Hepatic stellate cell (primary cell): ENCODE data around the gene MEX3A.

Source experiments
- DNase-seq: peaks from one replicate; pipeline ENCODE4 v3.0.0; 2011; ENCODE audit warnings: low spot score

MEX3A gene

DNA sequence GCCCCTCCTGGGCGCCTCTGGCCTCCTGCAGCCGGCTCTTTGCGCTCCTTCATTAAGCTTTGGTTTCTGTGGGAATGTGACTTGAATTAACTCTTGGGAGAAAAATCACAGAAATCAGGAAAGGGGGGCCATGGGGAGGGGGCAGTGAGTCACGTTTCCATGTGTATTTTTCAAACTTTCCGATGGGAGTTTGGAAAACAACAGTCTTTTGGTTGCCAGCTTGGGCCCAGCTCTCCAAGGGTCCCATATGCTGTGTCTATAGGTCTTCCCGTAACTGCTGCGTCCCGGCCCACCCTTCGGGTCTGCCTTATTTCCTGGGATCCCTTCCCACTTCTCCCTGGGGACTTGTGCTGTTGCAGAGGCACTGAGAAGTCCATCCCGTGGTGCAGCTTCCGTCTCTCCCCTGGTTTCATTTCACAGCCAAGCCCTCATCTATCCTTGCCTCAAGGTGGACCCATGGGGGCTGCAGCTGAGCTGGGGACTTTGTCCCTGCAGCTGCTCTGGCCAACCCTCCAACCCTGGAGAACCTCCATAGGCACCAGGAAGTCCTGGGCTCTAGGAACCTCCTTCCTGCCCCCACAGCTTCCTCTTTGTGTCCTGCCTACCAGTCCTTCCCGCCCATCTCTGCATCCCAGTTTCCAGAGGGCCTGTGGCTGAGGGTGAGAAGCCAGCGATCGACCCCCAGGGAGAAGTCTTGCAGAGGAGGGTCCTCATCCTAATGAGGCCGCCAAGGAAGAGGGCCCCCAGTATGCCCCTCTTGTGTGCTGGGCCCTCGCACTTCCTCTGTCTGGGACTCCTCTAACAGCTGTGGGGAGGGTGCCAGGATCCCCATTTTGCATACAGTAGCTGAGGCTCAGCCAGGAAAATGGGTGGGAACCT lies 20.6 kb upstream of the MEX3A start:
- DNase-seq, result peak; percentile 63

- no peak for DNase-seq
Measured at GRCh38 chr1:156101880-156102279, 19.6 kb upstream of the MEX3A start.

- DNase-seq, result no peak
Measured at GRCh38 chr1:156100205-156100995, 18.1 kb upstream of the MEX3A start.

GRCh38 chr1:156099282-156099681 lies 17.0 kb upstream of the MEX3A start:
- DNase-seq, result no peak

DNA sequence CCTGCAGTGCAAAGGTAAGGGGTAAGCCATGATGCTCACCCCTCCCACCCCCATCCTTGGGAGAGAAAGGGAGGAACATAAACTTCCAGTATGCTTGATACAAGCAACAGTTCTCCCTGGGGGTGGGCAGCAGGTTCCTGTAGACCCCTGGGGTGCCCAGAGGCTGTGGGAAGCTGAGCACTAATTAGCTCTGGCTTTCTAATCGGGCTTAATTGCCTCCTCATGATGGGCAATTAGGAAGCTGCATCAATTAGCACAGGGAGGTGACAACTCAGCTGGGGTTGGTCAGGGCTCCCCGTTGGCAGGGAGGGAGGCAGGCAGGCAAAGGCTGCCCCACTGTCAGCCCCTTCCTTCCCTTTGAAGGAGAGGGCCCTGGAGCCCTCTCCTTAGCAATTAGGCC lies 16.5 kb upstream of the MEX3A start:
- no peak for DNase-seq

- no peak for DNase-seq
Measured at GRCh38 chr1:156097499-156098178, 15.4 kb upstream of the MEX3A start.

GRCh38 chr1:156096640-156097391 lies 14.6 kb upstream of the MEX3A start:
- DNase-seq, result peak; percentile 90

GRCh38 chr1:156095906-156096508 lies 13.7 kb upstream of the MEX3A start:
- DNase-seq, result no peak

DNA sequence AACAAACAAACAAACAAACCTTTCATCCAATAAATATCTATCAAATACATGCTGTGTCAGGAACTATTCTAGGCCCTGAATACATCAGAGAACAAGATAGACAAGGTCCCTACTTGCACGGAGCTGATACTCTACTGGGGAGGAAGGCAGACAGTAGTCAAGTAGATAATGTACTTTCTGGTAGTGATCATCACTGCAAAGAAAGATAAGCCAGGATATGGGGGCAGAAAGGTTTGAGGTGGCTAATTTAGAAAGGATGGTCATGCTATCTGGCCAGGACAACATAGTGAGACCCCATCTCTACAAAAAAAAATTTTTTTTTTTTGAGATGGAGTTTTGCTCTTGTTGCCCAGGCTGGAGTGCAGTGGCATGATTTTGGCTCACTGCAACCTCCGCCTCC lies 9.3 kb upstream of the MEX3A start:
- DNase-seq, result no peak

- peak; percentile 74 for DNase-seq
Measured at GRCh38 chr1:156090840-156091188, 8.5 kb upstream of the MEX3A start.

DNA sequence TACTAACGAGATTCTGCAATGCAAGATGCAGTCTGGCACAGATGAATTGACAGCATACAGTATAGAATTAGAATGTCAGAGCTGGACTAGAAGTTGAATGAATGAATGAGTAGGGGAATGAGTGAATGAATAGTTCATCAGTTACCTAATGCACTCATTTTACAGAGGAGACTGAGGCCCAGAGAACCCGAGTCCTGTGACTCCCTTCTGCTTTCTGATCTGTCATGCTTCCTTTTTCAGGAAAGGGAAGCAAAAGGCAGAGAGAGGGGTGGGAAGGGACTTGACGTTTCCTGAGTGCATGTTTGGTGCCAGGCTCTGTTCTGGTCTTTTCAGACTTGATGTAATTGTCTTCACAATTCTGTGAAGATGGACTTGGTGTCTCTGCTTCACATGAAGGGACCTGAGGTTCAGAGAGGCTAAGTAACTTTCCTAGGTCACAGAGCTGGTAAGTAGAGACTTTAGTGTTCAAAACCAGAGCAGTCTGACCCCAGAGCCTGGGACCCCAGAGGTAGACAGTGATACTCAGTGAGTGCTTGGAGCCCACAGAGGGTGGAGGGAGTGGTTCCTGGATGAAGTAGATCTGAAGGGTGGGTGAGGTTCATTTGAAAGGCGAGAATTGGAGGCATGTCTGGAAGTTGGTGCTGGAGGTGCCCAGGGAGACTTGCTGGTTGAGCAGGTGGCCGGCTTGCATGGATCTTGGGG lies 8.0 kb upstream of the MEX3A start:
- DNase-seq, result no peak

DNA sequence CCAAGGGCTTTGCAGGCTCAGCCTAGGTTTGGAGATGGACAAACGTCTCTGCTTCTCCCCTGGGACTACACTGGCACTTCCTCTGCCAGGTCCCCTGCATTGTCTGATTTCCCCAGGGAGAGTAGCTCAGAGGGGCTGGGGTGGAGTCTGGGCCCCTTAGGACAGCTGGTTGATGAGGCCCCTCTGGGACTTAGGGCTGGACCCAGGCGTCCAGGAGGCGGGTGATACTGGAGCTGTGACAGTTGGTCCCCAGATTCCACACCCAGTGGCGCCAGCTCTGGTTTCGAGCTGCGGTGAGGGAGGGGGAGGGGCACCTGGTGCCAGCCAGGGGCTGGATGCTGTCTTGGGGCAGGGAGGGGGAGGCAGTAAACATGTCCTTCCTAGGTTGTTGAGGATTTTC lies 7.4 kb upstream of the MEX3A start:
- no peak for DNase-seq

DNA sequence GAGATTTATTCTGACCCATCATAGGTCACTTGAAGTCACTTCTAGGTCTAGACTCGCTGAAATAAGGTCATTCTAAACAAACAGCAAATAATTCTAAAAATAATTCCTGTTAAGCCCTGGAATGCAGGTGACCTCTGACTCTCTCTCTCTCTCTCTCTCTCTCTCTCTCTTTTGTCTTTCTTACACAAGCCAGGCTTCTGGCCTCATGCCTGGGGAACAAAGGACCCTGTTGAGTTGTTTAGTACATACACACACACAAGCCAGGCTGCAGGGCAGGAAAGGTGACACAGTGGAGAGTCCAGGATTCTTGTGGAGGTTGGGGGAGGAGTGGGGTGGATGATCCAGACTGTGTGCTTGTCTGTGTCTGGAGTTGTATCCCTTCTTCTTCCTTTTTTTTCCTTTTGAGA lies 4.0 kb upstream of the MEX3A start:
- no peak for DNase-seq

DNA sequence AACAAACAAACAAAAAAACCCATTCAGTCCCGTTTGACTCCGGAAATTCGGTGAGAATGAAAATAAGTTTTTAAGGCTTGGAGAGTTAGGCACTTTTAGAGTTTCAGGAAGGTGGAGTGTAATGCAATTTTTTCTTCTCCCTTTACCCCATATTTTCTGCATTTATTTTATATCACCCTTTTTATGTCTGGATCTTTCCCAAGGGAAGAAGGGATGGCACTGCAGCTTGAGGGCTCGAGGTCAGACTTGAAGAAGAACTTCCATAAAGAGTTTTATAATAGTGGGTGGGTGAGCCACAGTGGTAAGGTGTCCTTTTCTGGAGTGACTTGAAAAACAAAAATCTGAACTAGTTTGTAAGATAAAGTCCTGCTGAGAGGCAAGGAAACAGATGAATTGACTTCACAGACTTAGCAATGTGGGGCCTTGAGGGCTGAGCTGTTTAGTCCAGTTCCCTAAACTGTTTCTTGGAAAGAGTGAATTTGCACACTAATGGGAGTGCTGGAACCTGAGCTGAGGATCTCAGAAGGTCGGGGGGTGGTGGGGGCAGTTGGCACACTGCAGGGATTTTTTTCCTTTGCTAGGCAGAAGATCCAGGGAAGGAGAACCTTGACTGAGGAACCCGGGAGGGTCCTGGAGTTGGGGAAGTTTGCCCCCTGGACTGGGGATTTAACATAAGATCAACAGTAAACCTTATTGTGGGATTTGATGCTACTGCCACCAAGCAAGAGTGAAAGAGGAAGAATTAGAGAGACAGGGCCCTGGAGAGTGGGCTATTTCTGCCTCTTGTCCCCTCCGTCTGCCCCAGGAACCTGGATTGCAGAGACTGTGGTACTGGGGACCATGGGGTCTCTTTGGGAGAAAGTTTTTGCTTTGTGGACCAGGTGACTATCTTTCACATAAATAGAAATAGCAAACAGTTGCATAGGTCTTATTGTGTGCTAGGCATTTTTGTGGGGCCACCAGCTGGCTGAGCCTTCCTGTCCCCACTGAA lies 1.8 kb upstream of the MEX3A start:
- DNase-seq, result no peak

DNA sequence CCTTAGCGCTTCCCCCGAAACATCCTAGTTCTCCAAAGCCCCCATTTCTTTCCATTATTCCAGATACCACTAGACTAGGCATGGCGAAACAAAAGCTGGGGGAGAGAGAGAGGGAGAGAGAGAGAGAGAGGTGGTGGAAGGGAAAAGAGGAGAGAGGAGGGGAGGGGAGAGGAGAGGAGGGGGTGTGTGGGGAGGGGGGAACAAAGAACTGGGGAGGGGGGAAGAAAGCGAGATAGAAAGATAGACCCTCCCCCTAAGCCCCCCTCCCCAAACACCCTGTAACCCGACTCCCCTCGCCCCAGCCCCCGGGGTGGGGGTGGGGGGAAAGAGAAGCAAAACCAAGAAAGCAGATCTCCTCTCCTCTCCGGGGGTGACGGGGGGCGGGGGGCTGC lies 352 bp downstream of the MEX3A start:
- no peak for DNase-seq

GRCh38 chr1:156081180-156081916 lies 917 bp downstream of the MEX3A start:
- no peak for DNase-seq

GRCh38 chr1:156080863-156081179 lies 1.4 kb downstream of the MEX3A start:
- no peak for DNase-seq

DNA sequence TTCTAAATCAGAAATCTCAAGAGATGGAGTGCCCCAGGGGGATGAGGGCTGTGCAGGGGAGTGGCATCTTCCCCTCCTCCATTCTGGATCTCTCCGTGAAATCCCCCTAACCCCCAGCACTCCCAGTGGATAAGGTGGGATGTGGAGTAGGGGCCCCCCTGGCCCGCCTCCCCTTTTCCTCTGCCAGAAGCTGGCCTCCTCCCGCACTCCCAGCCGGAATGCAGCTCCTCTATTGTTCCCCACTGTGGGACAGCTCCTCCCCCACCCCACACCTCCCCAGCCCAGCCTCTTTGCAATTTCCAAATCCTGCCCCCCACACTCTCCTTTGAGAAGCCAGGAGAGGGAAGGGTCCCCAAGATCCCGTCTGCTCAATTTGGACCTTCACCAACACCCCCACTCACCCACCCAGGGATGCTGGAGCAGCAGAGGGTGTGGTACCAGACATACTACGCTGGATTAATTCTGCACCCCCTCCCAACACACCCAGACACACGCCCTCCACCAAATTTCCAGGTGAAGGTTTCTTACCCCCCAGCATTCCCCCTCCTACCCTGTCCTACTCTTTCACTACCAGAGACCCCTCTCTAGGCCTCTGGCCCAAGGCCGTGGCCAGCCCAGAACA lies 1.9 kb downstream of the MEX3A start:
- DNase-seq, result no peak

DNA sequence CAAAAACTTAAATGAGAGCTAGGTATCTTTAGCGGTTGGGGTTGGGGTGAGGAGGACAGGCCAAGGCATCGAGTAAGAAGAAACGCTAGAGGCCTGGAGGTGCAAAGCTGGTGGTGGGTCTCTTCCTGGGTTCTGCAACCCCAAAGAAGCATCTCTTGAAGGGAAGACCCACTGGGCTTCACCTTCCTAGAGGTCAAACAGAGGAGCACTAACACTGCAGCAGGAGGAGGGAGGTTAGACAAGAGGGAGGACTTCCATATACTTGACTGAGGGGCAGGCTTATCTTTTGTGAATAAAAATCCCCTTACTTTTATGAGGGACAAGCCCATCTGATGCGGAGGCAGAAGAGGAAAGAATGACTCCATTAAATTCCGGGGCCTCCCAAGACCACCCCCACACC lies 2.5 kb downstream of the MEX3A start:
- no peak for DNase-seq
